Measurements from ENCODE around the gene LTBP4. TPM values are rescaled to one million over a fixed set of nuclear protein-coding genes. Genes with fewer than 3 reads are reported as not detected.

LTBP4 gene
- total and polyA plus RNA-seq, 2 experiments from 2014 or later: 158 to 203 TPM

DNA sequence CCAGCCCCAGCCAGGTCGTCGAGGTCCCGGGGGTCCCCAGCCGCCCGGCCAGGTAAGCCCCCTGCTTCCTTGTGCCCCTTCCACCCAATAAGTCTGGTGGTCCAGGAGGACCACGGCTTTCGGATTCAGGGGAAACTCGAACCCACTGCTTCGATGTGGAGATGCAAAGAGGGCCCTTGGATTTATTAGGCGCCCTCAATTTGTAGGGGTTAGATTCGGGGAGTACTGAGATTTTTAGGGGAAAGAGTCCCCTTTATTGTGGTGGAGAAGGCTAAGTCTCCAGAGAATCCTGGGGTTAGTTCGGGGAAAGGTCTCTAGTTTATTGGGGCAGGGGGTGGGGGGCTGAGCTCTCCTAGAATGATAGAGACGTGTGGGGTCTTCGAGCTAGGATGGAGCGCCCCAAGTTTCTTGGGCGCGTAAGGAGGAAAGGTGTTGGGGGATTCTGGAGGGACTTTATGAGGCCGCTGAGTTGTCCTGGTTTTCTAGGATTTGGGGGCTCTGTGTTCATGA lies 3.8 kb upstream of the LTBP4 start:
- H3K9me3 ChIP-seq (ENCODE audit: low read depth): no peaks in the 10 kb centered on the region
- no peaks in the 10 kb centered on the region for H3K36me3 ChIP-seq
- H3K4me1 ChIP-seq (ENCODE audit: low read depth): peaks cover 22% of the 10 kb centered on the region
- peaks cover 11% of the 10 kb centered on the region for H3K27me3 ChIP-seq
- H3K4me3 ChIP-seq: peak overlapping the region; percentile 39
- TF ChIP-seq, protein P1, sequence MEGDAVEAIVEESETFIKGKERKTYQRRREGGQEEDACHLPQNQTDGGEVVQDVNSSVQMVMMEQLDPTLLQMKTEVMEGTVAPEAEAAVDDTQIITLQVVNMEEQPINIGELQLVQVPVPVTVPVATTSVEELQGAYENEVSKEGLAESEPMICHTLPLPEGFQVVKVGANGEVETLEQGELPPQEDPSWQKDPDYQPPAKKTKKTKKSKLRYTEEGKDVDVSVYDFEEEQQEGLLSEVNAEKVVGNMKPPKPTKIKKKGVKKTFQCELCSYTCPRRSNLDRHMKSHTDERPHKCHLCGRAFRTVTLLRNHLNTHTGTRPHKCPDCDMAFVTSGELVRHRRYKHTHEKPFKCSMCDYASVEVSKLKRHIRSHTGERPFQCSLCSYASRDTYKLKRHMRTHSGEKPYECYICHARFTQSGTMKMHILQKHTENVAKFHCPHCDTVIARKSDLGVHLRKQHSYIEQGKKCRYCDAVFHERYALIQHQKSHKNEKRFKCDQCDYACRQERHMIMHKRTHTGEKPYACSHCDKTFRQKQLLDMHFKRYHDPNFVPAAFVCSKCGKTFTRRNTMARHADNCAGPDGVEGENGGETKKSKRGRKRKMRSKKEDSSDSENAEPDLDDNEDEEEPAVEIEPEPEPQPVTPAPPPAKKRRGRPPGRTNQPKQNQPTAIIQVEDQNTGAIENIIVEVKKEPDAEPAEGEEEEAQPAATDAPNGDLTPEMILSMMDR (IDR thresholded peaks at IDR 0.05; ENCODE audit: low read depth, low read length): no peak
- no peak overlapping the region for H3K27ac ChIP-seq
- DNase-seq (ENCODE audit: low read depth in 1 of 2, low spot score in 1 of 2): no peak

DNA sequence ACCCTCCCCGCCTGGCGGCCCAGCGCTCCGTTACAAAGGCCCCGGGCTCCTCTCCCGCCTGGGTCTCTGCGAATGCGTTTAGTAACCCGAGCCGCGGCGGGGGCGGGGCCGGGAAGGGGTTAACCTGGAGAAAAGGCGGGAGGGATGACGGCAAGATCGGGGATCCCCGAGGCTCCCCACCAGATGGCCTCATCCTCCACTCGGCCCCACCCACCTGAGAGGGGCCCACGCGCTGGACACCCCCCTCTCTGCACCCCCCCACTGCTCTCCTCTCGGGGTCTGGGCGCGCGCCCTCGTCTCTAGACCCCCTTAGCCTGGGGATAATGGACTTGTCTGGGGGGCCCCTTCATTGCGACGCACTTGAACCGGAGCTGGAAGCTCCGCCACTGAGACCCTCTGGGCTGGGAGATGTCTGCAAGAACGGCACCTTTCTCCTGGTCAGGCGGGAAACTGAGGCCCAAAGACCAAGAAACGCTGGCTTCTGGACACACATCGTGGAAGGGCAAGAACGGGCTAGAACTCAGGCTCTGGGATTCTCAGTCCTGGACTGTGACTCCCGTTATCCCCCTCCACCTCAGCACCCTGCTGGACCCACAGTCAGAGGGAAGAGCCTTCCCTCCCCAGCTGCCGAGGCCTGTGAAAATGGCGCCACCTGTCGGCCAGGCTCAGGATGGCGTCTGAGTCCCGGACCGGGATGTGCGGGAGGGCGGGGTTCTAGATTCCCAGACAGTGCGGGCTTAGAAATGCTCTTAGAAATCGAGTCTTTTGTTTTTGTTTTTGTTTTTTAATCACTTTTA lies 2.9 kb upstream of the LTBP4 start:
- H3K4me1 ChIP-seq (ENCODE audit: low read depth): peaks cover 32% of the 10 kb centered on the region
- DNase-seq (ENCODE audit: low read depth in 1 of 2, low spot score in 1 of 2): peak; percentile 88 to 92

DNA sequence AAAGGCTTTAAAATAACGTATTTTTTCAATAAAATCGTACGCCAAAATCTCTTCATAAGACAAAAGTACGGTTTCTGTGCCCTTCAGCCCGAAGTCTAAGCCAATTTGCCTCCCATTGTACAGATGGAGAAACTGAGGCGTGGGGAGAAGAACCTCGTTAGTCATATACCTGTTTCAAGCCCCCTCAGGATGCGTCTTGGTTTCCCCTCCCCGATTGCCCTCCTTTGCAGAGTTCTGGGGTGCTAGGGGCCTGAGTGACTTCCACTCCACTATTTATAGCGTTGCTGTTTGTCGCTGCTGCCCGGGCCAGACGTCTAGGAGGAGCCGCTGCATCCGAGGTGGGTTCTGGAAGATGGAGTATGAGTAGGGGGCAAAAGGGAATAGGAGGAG lies 2.3 kb upstream of the LTBP4 start:
- Histone ChIP-seq H3K27ac (no peak overlapping the region), H3K4me1 (ENCODE audit: low read depth) (peaks cover 33% of the 10 kb centered on the region), H3K9me3 (ENCODE audit: low read depth) (no peaks in the 10 kb centered on the region), H3K36me3 (no peaks in the 10 kb centered on the region), H3K4me3 (peak overlapping the region; percentile 39), H3K27me3 (peaks cover 11% of the 10 kb centered on the region)
- no peak for DNase-seq (ENCODE audit: low read depth in 1 of 2, low spot score in 1 of 2)
- TF ChIP-seq, protein P1 (IDR thresholded peaks at IDR 0.05; ENCODE audit: low read depth, low read length): no peak

More for the DNA sequence above, 2.9 kb upstream of the LTBP4 start:
- TF ChIP-seq, protein P1 (IDR thresholded peaks at IDR 0.05; ENCODE audit: low read depth, low read length): peak; percentile 96
- Histone ChIP-seq H3K27me3 (peaks cover 11% of the 10 kb centered on the region), H3K9me3 (ENCODE audit: low read depth) (no peaks in the 10 kb centered on the region), H3K27ac (peak overlapping the region; percentile 93), H3K4me3 (peak overlapping the region; percentile 39), H3K36me3 (no peaks in the 10 kb centered on the region)

DNA sequence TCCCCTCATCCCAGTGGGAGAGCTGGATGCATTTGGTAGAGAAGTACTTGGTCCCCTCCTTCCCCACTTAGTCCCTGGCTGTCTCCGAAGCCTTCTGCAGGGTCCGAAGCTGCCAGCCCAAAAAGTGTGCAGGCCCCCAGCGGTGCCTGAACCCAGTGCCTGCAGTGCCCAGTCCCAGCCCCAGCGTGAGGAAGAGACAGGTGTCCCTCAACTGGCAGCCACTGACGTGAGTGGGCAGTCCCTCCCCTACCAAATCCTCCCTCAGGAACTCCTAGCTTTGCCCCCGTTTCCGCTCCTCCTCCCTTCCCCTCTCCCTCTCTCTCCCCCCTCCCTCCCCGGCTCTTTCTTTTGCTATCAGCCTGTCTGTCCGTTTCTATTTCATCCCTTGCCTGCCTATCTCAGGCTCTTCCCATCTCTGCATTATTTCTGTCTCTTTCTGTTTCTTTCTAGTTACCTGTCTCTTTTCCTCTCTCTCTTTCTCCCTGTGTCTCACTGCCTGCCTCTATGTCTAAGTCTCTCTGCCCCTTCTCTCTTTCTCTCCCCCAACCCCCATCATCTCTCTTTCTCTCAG lies 1.8 kb upstream of the LTBP4 start:
- Histone ChIP-seq H3K4me1 (ENCODE audit: low read depth) (peaks cover 33% of the 10 kb centered on the region), H3K9me3 (ENCODE audit: low read depth) (no peaks in the 10 kb centered on the region), H3K4me3 (no peak overlapping the region), H3K27me3 (peaks cover 11% of the 10 kb centered on the region), H3K27ac (no peak overlapping the region), H3K36me3 (no peaks in the 10 kb centered on the region)
- TF ChIP-seq, protein P1 (IDR thresholded peaks at IDR 0.05; ENCODE audit: low read depth, low read length): no peak
- no peak for DNase-seq (ENCODE audit: low read depth in 1 of 2, low spot score in 1 of 2)

DNA sequence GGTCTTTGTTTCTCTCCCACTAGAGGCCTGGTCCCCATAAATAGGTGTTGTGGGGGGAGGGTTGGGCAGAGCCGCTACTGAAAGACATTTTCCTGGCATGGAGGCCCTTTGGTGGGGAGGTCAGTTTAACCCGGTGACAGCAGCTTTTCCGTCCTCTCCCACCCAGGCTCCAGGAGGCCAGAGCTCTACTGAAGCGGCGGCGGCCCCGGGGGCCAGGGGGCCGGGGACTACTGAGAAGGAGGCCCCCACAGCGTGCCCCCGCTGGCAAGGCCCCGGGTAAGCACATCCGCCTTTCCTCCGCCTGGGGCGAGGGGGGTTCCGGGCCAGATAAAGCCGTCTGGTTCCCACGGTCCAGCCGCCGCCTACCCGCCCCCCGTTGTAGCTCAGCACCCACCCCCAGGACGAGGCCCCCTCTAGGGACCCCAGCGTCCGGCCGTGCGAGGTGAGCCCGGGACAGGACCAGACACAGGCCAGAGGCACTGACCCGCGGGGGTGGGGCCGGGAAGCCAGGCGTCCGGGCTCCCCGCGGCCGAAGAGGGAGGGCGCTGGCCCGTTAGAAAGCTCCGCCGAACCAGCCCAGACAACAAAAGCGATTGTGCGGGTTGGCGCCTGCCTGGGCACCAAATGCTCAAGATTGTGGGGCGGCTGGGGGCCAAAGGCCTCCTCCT lies 1.1 kb upstream of the LTBP4 start:
- DNase-seq (ENCODE audit: low read depth in 1 of 2, low spot score in 1 of 2): no peak
- Histone ChIP-seq H3K4me3 (no peak overlapping the region), H3K9me3 (ENCODE audit: low read depth) (no peaks in the 10 kb centered on the region), H3K36me3 (no peaks in the 10 kb centered on the region), H3K27ac (no peak overlapping the region), H3K4me1 (ENCODE audit: low read depth) (peaks cover 33% of the 10 kb centered on the region), H3K27me3 (peaks cover 11% of the 10 kb centered on the region)
- TF ChIP-seq, protein P1 (IDR thresholded peaks at IDR 0.05; ENCODE audit: low read depth, low read length): no peak
